SK-N-MC (cell line): ENCODE data around the gene TSFM.

Experiments
- DNase-seq: peaks from one replicate; pipeline ENCODE4 v3.0.0-alpha.2; 2011; ENCODE audit warnings: low read depth, low spot score
- H3K27ac ChIP-seq: fragments of 200-600 bp; sonication (generic); 2 replicates; pipeline ENCODE4 v1.5.1; 2016; ENCODE audit warnings: mixed run types
- H3K36me3 ChIP-seq: fragments of 200-600 bp; sonication (generic); 2 replicates; pipeline ENCODE4 v1.6.1; 2017; ENCODE audit warnings: antibody characterized with exemption, low read length, mixed read lengths; ENCODE audit not compliant: insufficient read depth
- H3K4me3 ChIP-seq: fragments of 200-600 bp; sonication (generic); 2 replicates; pipeline ENCODE4 v1.5.1; 2016
- H3K9ac ChIP-seq: fragments of 200-600 bp; sonication (generic); 2 replicates; pipeline ENCODE4 v1.8.0; 2017; ENCODE audit warnings: mixed run types, mixed read lengths; ENCODE audit not compliant: insufficient read length
- H3K9me3 ChIP-seq: fragments of 200-600 bp; sonication (generic); 2 replicates; pipeline ENCODE4 v1.6.1; 2017; ENCODE audit warnings: low read depth, mild to moderate bottlenecking, antibody characterized with exemption, low read length, moderate library complexity, mixed read lengths
- EZH2 ChIP-seq: fragments of 200-600 bp; sonication (generic); IDR thresholded peaks from one replicate; pipeline ENCODE4 v1.6.1; 2017; ENCODE audit warnings: antibody characterized with exemption
- FOXP2 ChIP-seq: optimal IDR thresholded peaks from 2 replicates; pipeline ENCODE3; 2011; ENCODE audit warnings: mild to moderate bottlenecking, moderate library complexity; ENCODE audit not compliant: insufficient read depth; ENCODE audit errors: extremely low read length, control extremely low read depth
- POLR2AphosphoS5 ChIP-seq: IDR thresholded peaks from 2 replicates; pipeline ENCODE4 v1.6.1; 2012; ENCODE audit warnings: mild to moderate bottlenecking, low read depth, low read length, borderline replicate concordance

TSFM gene

GRCh38 chr12:57810450-57810849 lies 27.9 kb downstream of the TSFM start:
- TF ChIP-seq POLR2AphosphoS5 (no peak), EZH2 (no peak), FOXP2 (no peak)
- Histone ChIP-seq H3K4me3 (no peak overlapping the region), H3K9ac (no peak overlapping the region), H3K36me3 (no peaks in the 10 kb centered on the region; the same call in 1 of the 2 replicates), H3K27ac (no peak overlapping the region), H3K9me3 (no peaks in the 10 kb centered on the region)
- DNase-seq, result no peak

GRCh38 chr12:57811028-57811755 lies 28.6 kb downstream of the TSFM start:
- Histone ChIP-seq H3K9me3 (no peaks in the 10 kb centered on the region), H3K36me3 (no peaks in the 10 kb centered on the region; the same call in 1 of the 2 replicates), H3K9ac (no peak overlapping the region), H3K27ac (no peak overlapping the region), H3K4me3 (no peak overlapping the region)
- DNase-seq, result no peak
- TF ChIP-seq EZH2 (no peak), POLR2AphosphoS5 (no peak), FOXP2 (no peak)

GRCh38 chr12:57813111-57813970 lies 30.8 kb downstream of the TSFM start:
- no peak overlapping the region for H3K27ac ChIP-seq
- no peak for DNase-seq

GRCh38 chr12:57813971-57814772 lies 31.6 kb downstream of the TSFM start:
- Histone ChIP-seq H3K9ac (no peak overlapping the region), H3K36me3 (no peaks in the 10 kb centered on the region), H3K27ac (no peak overlapping the region), H3K4me3 (no peak overlapping the region), H3K9me3 (no peaks in the 10 kb centered on the region)
- no peak for DNase-seq
- TF ChIP-seq POLR2AphosphoS5, result no peak
- TF ChIP-seq EZH2, result no peak
- no peak for TF ChIP-seq FOXP2

More at GRCh38 chr12:57813111-57813970, 30.8 kb downstream of the TSFM start:
- H3K9ac ChIP-seq, result no peak overlapping the region
- TF ChIP-seq FOXP2 (no peak), EZH2 (no peak), POLR2AphosphoS5 (no peak)
- no peaks in the 10 kb centered on the region for H3K9me3 ChIP-seq
- H3K36me3 ChIP-seq, result no peaks in the 10 kb centered on the region
- no peak overlapping the region for H3K4me3 ChIP-seq

- TF ChIP-seq FOXP2 (no peak), EZH2 (no peak)
- Histone ChIP-seq H3K36me3 (no peaks in the 10 kb centered on the region; the same call in 1 of the 2 replicates), H3K4me3 (no peak overlapping the region), H3K9me3 (no peaks in the 10 kb centered on the region), H3K9ac (no peak overlapping the region), H3K27ac (no peak overlapping the region)
- DNase-seq, result no peak
Measured at GRCh38 chr12:57815177-57816000, 32.8 kb downstream of the TSFM start.

- no peak for DNase-seq
- no peak overlapping the region for H3K27ac ChIP-seq
Measured at GRCh38 chr12:57816001-57816854, 33.6 kb downstream of the TSFM start.

GRCh38 chr12:57816855-57817151 lies 34.2 kb downstream of the TSFM start:
- no peak for TF ChIP-seq POLR2AphosphoS5
- TF ChIP-seq FOXP2, result no peak
- TF ChIP-seq EZH2, result no peak
- Histone ChIP-seq H3K9ac (no peak overlapping the region), H3K36me3 (no peaks in the 10 kb centered on the region; the same call in 1 of the 2 replicates), H3K27ac (no peak overlapping the region), H3K9me3 (no peaks in the 10 kb centered on the region), H3K4me3 (no peak overlapping the region)
- no peak for DNase-seq

More at GRCh38 chr12:57816001-57816854, 33.6 kb downstream of the TSFM start:
- Histone ChIP-seq H3K9me3 (no peaks in the 10 kb centered on the region), H3K36me3 (no peaks in the 10 kb centered on the region; the same call in 1 of the 2 replicates), H3K4me3 (no peak overlapping the region), H3K9ac (no peak overlapping the region)
- TF ChIP-seq EZH2 (no peak), FOXP2 (no peak), POLR2AphosphoS5 (no peak; the same call in 1 of the 2 replicates)
